ENCODE data around the gene MAGEF1.

- no peak for TF ChIP-seq SUPT20H (IDR thresholded peaks at IDR 0.05; ENCODE audit: borderline replicate concordance, control insufficient read depth, low read depth, low read length)
- TF ChIP-seq POLR2A (IDR thresholded peaks at IDR 0.05; ENCODE audit: low read depth, low read length): no peak
- TF ChIP-seq USF2 (IDR thresholded peaks at IDR 0.05; ENCODE audit: borderline replicate concordance, low read depth, low read length): no peak
- no peak for TF ChIP-seq RCOR1 (conservative IDR thresholded peaks at IDR 0.05; ENCODE audit: low read depth, low read length)
- no peak for TF ChIP-seq CTCF (IDR thresholded peaks at IDR 0.05 in 2 of 3, conservative IDR thresholded peaks at IDR 0.05 in 1 of 3; ENCODE audit: control insufficient read depth in 2 of 3, extremely low read depth in 1 of 3, insufficient read depth in 1 of 3, low read depth in 3 of 3, low read length in 3 of 3)
- TF ChIP-seq ELK1 (IDR thresholded peaks at IDR 0.05; ENCODE audit: low read depth, low read length): no peak
- no peak for TF ChIP-seq CBFB (IDR thresholded peaks at IDR 0.05; ENCODE audit: low read depth)
- TF ChIP-seq EZH2 (IDR thresholded peaks at IDR 0.05; ENCODE audit: borderline replicate concordance, control insufficient read depth, low read depth, low read length): no peak
- no peak for TF ChIP-seq ESRRA (IDR thresholded peaks at IDR 0.05; ENCODE audit: low read length)
- TF ChIP-seq POLR2AphosphoS5 (IDR thresholded peaks at IDR 0.05; ENCODE audit: low read length): no peak
- TF ChIP-seq GABPA (IDR thresholded peaks at IDR 0.05; ENCODE audit: low read depth): no peak
- TF ChIP-seq NFYB (IDR thresholded peaks at IDR 0.05; ENCODE audit: insufficient read depth, low read depth, low read length): no peak
- no peak for TF ChIP-seq IRF3 (IDR thresholded peaks at IDR 0.05)
- no peak for TF ChIP-seq CHD2 (IDR thresholded peaks at IDR 0.05; ENCODE audit: borderline replicate concordance, low read depth, low read length)
These were observed 40.5 kb upstream of the MAGEF1 start for GRCh38 chr3:184752361-184752760.

Data from GM12878 (cell line).